Neural cell (in vitro differentiated cells): ENCODE measurements around the gene TRUB1. TPM values are rescaled to one million over a fixed set of nuclear protein-coding genes. Genes with fewer than 3 reads are reported as not detected.

Source experiments
- H2AFZ ChIP-seq: fragments of 200-600, 300-800 bp; sonication (generic), shearing (Covaris generic); 2 replicates; pipeline ENCODE4 v1.6.0; 2014; ENCODE audit warnings: low read depth, mild to moderate bottlenecking, antibody characterized with exemption, low read length, moderate library complexity
- H3F3A ChIP-seq: fragments of 200-600 bp; shearing (Covaris generic); 2 replicates; pipeline ENCODE4 v1.6.1; 2016; ENCODE audit warnings: mild to moderate bottlenecking, moderate library complexity, mixed read lengths, antibody characterized with exemption, low read length; ENCODE audit not compliant: insufficient read depth, poor library complexity, severe bottlenecking
- H3K27ac ChIP-seq: fragments of 200-600, 300-800 bp; sonication (generic), shearing (Covaris generic); 2 replicates; pipeline ENCODE4 v1.5.1; 2014; ENCODE audit warnings: mild to moderate bottlenecking, low read length, moderate library complexity
- H3K27me3 ChIP-seq: fragments of 300-800, 200-600 bp; sonication (generic), shearing (Covaris generic); 2 replicates; pipeline ENCODE4 v1.6.0; 2014; ENCODE audit warnings: mild to moderate bottlenecking, low read depth, low read length, moderate library complexity; ENCODE audit not compliant: insufficient read depth
- H3K36me3 ChIP-seq: fragments of 300-800, 200-600 bp; sonication (generic), shearing (Covaris generic); 2 replicates; pipeline ENCODE4 v1.5.1; 2014; ENCODE audit warnings: mild to moderate bottlenecking, antibody characterized with exemption, low read length, moderate library complexity; ENCODE audit not compliant: insufficient read depth
- H3K4me2 ChIP-seq: fragments of 300-800, 200-600 bp; sonication (generic), shearing (Covaris generic); 2 replicates; pipeline ENCODE4 v1.6.0; 2014; ENCODE audit warnings: mild to moderate bottlenecking, low read length
- H3K4me3 ChIP-seq: fragments of 300-800, 200-600 bp; sonication (generic), shearing (Covaris generic); 2 replicates; pipeline ENCODE4 v1.5.1; 2014; ENCODE audit warnings: mild to moderate bottlenecking, low read length, moderate library complexity
- H3K79me2 ChIP-seq: fragments of 200-600 bp; shearing (Covaris generic); replicated peaks from 2 replicates; pipeline ENCODE4 v1.6.0; 2014; ENCODE audit warnings: mild to moderate bottlenecking, low read length, moderate library complexity; ENCODE audit not compliant: insufficient read depth
- H3K9ac ChIP-seq: fragments of 300-800, 200-600 bp; sonication (generic), shearing (Covaris generic); 2 replicates; pipeline ENCODE4 v1.6.1; 2016; ENCODE audit warnings: mild to moderate bottlenecking, low read length, mixed read lengths
- H3K9me2 ChIP-seq: fragments of 200-600 bp; shearing (Covaris generic); 2 replicates; pipeline ENCODE4 v1.6.1; 2016; ENCODE audit warnings: mild to moderate bottlenecking, low read length, mixed read lengths; ENCODE audit not compliant: insufficient read depth
- H3K9me3 ChIP-seq: fragments of 200-600, 300-800 bp; sonication (generic), shearing (Covaris generic); 2 replicates; pipeline ENCODE4 v1.6.1; 2016; ENCODE audit warnings: mild to moderate bottlenecking, mixed run types, low read length, moderate library complexity, mixed read lengths
- H4K20me1 ChIP-seq: fragments of 200-600 bp; shearing (Covaris generic); 2 replicates; pipeline ENCODE4 v1.6.1; 2016; ENCODE audit warnings: mild to moderate bottlenecking, mixed run types; ENCODE audit not compliant: insufficient read depth
- CTCF ChIP-seq: fragments of 450-650 bp; IDR thresholded peaks from 2 replicates; pipeline ENCODE4 v1.5.1; 2014; ENCODE audit warnings: antibody characterized with exemption, mild to moderate bottlenecking, moderate library complexity; ENCODE audit not compliant: poor library complexity, severe bottlenecking
- EP300 ChIP-seq: fragments of 450-650 bp; conservative IDR thresholded peaks from 2 replicates; pipeline ENCODE4 v1.6.1; 2014; ENCODE audit warnings: antibody characterized with exemption, mild to moderate bottlenecking, moderate library complexity; ENCODE audit not compliant: poor library complexity, severe bottlenecking
- EZH2 ChIP-seq: fragments of 200-600, 300-800 bp; shearing (Covaris generic), sonication (generic); IDR thresholded peaks from 2 replicates; pipeline ENCODE4 v1.6.1; 2014; ENCODE audit warnings: antibody characterized with exemption, low read length, borderline replicate concordance, mild to moderate bottlenecking; ENCODE audit not compliant: insufficient read depth, poor library complexity, severe bottlenecking
- MXI1 ChIP-seq: fragments of 450-650 bp; conservative IDR thresholded peaks from 2 replicates; pipeline ENCODE4 v1.6.1; 2014; ENCODE audit warnings: antibody characterized with exemption, mild to moderate bottlenecking; ENCODE audit not compliant: poor library complexity, severe bottlenecking
- POLR2AphosphoS5 ChIP-seq: IDR thresholded peaks from 2 replicates; pipeline ENCODE4 v1.6.1; 2012
- RAD21 ChIP-seq: fragments of 450-650 bp; conservative IDR thresholded peaks from 2 replicates; pipeline ENCODE4 v1.6.1; 2014; ENCODE audit warnings: antibody characterized with exemption, mild to moderate bottlenecking, moderate library complexity
- REST ChIP-seq: IDR thresholded peaks from 2 replicates; pipeline ENCODE4 v1.6.1; 2012; ENCODE audit warnings: borderline replicate concordance
- SMC3 ChIP-seq: fragments of 450-650 bp; conservative IDR thresholded peaks from 2 replicates; pipeline ENCODE4 v1.6.1; 2014; ENCODE audit warnings: antibody characterized with exemption, mild to moderate bottlenecking, moderate library complexity; ENCODE audit not compliant: poor library complexity
- TAF1 ChIP-seq: IDR thresholded peaks from 2 replicates; pipeline ENCODE4 v1.6.1; 2012; ENCODE audit warnings: low read depth
- polyA plus RNA-seq: library from polyadenylated mRNA; depleted of rRNA; stranded (reverse); fragments of >200 nt; gene quantifications from 2 replicates; pipeline ENCODE4 v1.2.3, GENCODE V29; 2014

The TRUB1 gene
- polyA plus RNA-seq, 1 donor from 2014 or later: 48.8 TPM

- Histone ChIP-seq H3K9ac (no peak overlapping the region), H3K79me2 (no peaks in the 10 kb centered on the region), H3K27ac (no peak overlapping the region), H3K4me2 (no peak overlapping the region), H3K27me3 (no peaks in the 10 kb centered on the region), H3K4me3 (no peak overlapping the region), H3K9me3 (no peaks in the 10 kb centered on the region), H2AFZ (no peak overlapping the region), H3K9me2 (no peaks in the 10 kb centered on the region), H3K36me3 (no peaks in the 10 kb centered on the region), H3F3A (no peaks in the 10 kb centered on the region), H4K20me1 (no peaks in the 10 kb centered on the region)
- TF ChIP-seq CTCF (no peak), POLR2AphosphoS5 (no peak), EP300 (no peak), MXI1 (no peak), RAD21 (no peak), REST (no peak), TAF1 (no peak)
Observed at GRCh38 chr10:114899982-114900381, 38.0 kb upstream of the TRUB1 start.

- Histone ChIP-seq H3K27me3 (no peaks in the 10 kb centered on the region), H3K9ac (no peak overlapping the region), H3K9me2 (no peaks in the 10 kb centered on the region), H3F3A (no peaks in the 10 kb centered on the region), H4K20me1 (no peaks in the 10 kb centered on the region), H3K9me3 (no peaks in the 10 kb centered on the region), H3K36me3 (no peaks in the 10 kb centered on the region), H3K4me3 (no peak overlapping the region), H3K79me2 (no peaks in the 10 kb centered on the region), H3K4me2 (no peak overlapping the region), H3K27ac (no peak overlapping the region), H2AFZ (no peak overlapping the region)
- no peak for TF ChIP-seq SMC3
- TF ChIP-seq CTCF: no peak
- no peak for TF ChIP-seq RAD21
- TF ChIP-seq EZH2: no peak
- no peak for TF ChIP-seq POLR2AphosphoS5
- no peak for TF ChIP-seq REST
- TF ChIP-seq EP300: no peak
- no peak for TF ChIP-seq TAF1
- no peak for TF ChIP-seq MXI1
Observed at GRCh38 chr10:114900658-114901057, 37.3 kb upstream of the TRUB1 start.
